GM12878 (cell line): ENCODE measurements around the gene DCAF17. TPM values are rescaled to one million over a fixed set of nuclear protein-coding genes. Genes with fewer than 3 reads are reported as not detected.

Experiments used
- ATF7 ChIP-seq: fragments of 450-650 bp; IDR thresholded peaks from 2 replicates; pipeline ENCODE4 v1.6.1; 2016; ENCODE audit warnings: low read depth, mild to moderate bottlenecking
- CBX5 ChIP-seq: sonication (generic); IDR thresholded peaks from 2 replicates; pipeline ENCODE4 v1.6.1; 2016; ENCODE audit warnings: low read depth, moderate library complexity, mild to moderate bottlenecking, inconsistent platforms
- DPF2 ChIP-seq: fragments of 450-650 bp; IDR thresholded peaks from 2 replicates; pipeline ENCODE4 v1.6.1; 2017; ENCODE audit warnings: mild to moderate bottlenecking
- FOXK2 ChIP-seq: fragments of 450-650 bp; IDR thresholded peaks from 2 replicates; pipeline ENCODE4 v1.6.1; 2017; ENCODE audit warnings: mild to moderate bottlenecking, moderate library complexity
- RELB ChIP-seq: fragments of 450-650 bp; IDR thresholded peaks from 2 replicates; pipeline ENCODE4 v1.6.1; 2017; ENCODE audit warnings: low read depth, mild to moderate bottlenecking, moderate library complexity
- SMAD1 ChIP-seq: fragments of 450-650 bp; IDR thresholded peaks from 2 replicates; pipeline ENCODE4 v1.6.1; 2018; ENCODE audit warnings: mild to moderate bottlenecking, low read depth; ENCODE audit not compliant: partially characterized antibody
- SRF ChIP-seq, 2 experiments: IDR thresholded peaks; 2 replicates each; pipeline ENCODE4 v1.6.1; 2011; ENCODE audit warnings: low read depth in 2 of 2, low read length in 2 of 2, mild to moderate bottlenecking in 1 of 2, moderate library complexity in 1 of 2
- YY1 ChIP-seq: IDR thresholded peaks from 2 replicates; pipeline ENCODE4 v1.6.1; 2011; ENCODE audit warnings: low read depth, mild to moderate bottlenecking, low read length
- ZBTB11 ChIP-seq: fragments of 450-650 bp; formaldehyde crosslinking; IDR thresholded peaks from 2 replicates; pipeline ENCODE4 v1.5.0; 2022; ENCODE audit warnings: mild to moderate bottlenecking, missing genetic modification characterization
- ZBTB4 ChIP-seq: fragments of 450-650 bp; formaldehyde crosslinking; IDR thresholded peaks from 2 replicates; pipeline ENCODE4 v1.4.0; 2022; ENCODE audit warnings: mild to moderate bottlenecking, moderate library complexity
- ZNF207 ChIP-seq: fragments of 450-650 bp; IDR thresholded peaks from 2 replicates; pipeline ENCODE4 v1.6.1; 2014; ENCODE audit warnings: antibody characterized with exemption, mild to moderate bottlenecking, borderline replicate concordance
- ZNF274 ChIP-seq: IDR thresholded peaks from one replicate; pipeline ENCODE4 v1.8.0; 2011; ENCODE audit not compliant: insufficient read length, insufficient read depth
- ZZZ3 ChIP-seq: IDR thresholded peaks from 2 replicates; pipeline ENCODE4 v1.6.1; 2011; ENCODE audit warnings: low read depth; ENCODE audit not compliant: control insufficient read depth, insufficient read length
- polyA plus RNA-seq, 11 experiments: library from polyadenylated mRNA; depleted of rRNA in 4 of 11; unstranded in 6 of 11; stranded (reverse) in 5 of 11; fragments of >200 nt; fragmentation: Nextera tagmentation in 4 of 11; fragmentation: Illumina TruSeq in 1 of 11; extraction: Ambion mirVana in 4 of 11; extraction: Trizol in 1 of 11; gene quantifications; 1 replicate in 1 of 11; 2 replicates in 10 of 11; pipeline versions ENCODE4 v1.2.1 to v1.2.3, GENCODE V29; 2011 to 2016; ENCODE audit warnings: inconsistent platforms in 2 of 11, missing spikeins in 2 of 11, low read depth in 1 of 11
- total RNA-seq, 4 experiments: library from RNA; depleted of rRNA in 3 of 4; stranded (reverse); fragments of >200 nt in 3 of 4; fragmentation: Illumina TruSeq in 1 of 4; extraction: Trizol in 1 of 4; gene quantifications; 2 replicates each; pipeline versions ENCODE4 v1.2.1 to v1.2.3, GENCODE V29; 2013 to 2021
- TF ChIP-seq, protein P1 (sequence below): IDR thresholded peaks from 2 replicates; pipeline ENCODE4 v1.6.1; 2012; ENCODE audit warnings: low read length, inconsistent platforms
- TF ChIP-seq, protein P2 (sequence below): fragments of 450-650 bp; IDR thresholded peaks from 2 replicates; pipeline ENCODE4 v1.6.1; 2018; ENCODE audit warnings: borderline replicate concordance, mild to moderate bottlenecking; ENCODE audit not compliant: partially characterized antibody

DCAF17 gene
- total and polyA plus RNA-seq, 10 of the 15 experiments (the other 5 are each of a cell fraction or from before 2014, with no cell fraction given) = 5.2 to 32.9 (median 23.4) TPM

DNA sequence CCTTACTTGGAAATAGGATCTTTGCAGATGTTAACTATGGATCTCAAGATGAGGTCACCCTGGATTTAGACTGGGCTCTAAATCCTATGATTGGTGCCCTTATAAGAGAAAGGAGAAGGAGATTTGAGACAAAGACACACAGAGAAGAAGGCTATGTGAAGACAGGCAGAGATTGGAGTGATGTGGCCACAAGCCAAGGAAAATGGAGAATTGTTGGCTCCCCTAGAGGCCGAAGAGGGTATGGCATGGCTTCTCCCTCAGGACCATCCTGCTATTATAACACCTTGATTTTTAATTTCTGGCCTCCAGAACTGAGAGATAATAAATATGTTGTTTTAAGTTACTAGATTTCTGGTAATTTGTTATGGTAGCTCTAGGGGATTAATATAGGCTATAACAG lies 95.9 kb downstream of the DCAF17 start (continued):
- no peak for TF ChIP-seq ZBTB11 (CRISPR knock-in tag)
- no peak for TF ChIP-seq FOXK2
- no peak for TF ChIP-seq DPF2
- TF ChIP-seq ZZZ3 = no peak
- no peak for TF ChIP-seq SMAD1
- peak; percentile 78 for TF ChIP-seq YY1
- TF ChIP-seq ZBTB4 (CRISPR knock-in tag) = no peak
- no peak for TF ChIP-seq SRF (IDR thresholded peaks at IDR 0.05; ENCODE audit: low read depth in 2 of 2, low read length in 2 of 2)
- TF ChIP-seq, protein P1, sequence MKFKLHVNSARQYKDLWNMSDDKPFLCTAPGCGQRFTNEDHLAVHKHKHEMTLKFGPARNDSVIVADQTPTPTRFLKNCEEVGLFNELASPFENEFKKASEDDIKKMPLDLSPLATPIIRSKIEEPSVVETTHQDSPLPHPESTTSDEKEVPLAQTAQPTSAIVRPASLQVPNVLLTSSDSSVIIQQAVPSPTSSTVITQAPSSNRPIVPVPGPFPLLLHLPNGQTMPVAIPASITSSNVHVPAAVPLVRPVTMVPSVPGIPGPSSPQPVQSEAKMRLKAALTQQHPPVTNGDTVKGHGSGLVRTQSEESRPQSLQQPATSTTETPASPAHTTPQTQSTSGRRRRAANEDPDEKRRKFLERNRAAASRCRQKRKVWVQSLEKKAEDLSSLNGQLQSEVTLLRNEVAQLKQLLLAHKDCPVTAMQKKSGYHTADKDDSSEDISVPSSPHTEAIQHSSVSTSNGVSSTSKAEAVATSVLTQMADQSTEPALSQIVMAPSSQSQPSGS = no peak
- TF ChIP-seq ATF7 = no peak
- no peak for TF ChIP-seq ZNF274
- TF ChIP-seq RELB = no peak
- TF ChIP-seq CBX5 = peak; percentile 88; the same call in 1 of the 2 replicates
- no peak for TF ChIP-seq ZNF207
- TF ChIP-seq, protein P2, sequence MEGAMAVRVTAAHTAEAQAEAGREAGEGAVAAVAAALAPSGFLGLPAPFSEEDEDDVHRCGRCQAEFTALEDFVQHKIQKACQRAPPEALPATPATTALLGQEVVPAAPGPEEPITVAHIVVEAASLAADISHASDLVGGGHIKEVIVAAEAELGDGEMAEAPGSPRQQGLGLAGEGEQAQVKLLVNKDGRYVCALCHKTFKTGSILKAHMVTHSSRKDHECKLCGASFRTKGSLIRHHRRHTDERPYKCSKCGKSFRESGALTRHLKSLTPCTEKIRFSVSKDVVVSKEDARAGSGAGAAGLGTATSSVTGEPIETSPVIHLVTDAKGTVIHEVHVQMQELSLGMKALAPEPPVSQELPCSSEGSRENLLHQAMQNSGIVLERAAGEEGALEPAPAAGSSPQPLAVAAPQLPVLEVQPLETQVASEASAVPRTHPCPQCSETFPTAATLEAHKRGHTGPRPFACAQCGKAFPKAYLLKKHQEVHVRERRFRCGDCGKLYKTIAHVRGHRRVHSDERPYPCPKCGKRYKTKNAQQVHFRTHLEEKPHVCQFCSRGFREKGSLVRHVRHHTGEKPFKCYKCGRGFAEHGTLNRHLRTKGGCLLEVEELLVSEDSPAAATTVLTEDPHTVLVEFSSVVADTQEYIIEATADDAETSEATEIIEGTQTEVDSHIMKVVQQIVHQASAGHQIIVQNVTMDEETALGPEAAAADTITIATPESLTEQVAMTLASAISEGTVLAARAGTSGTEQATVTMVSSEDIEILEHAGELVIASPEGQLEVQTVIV = no peak
